GM10248 (cell line): Measurements from ENCODE around the gene GGTLC1.

Experiments used
- CTCF ChIA-PET: fragments of 300-600 bp; sonication (Branson Sonifier 250); formaldehyde crosslinking; extraction: SDS; loops from one replicate; lab custom pipeline; 2021; ENCODE audit warnings: antibody characterized with exemption; lab: Yijun Ruan, JAX
- POLR2A ChIA-PET: fragments of 350-650 bp; sonication (Branson Sonifier 250); formaldehyde crosslinking; extraction: SDS; loops from one replicate; lab custom pipeline; 2020; ENCODE audit warnings: antibody characterized with exemption; lab: Yijun Ruan, JAX
- DNase-seq: peaks from one replicate; pipeline ENCODE4 v3.0.0; 2012; ENCODE audit errors: extremely low spot score
- CTCF ChIP-seq: IDR thresholded peaks from 2 replicates; pipeline ENCODE4 v1.5.1; 2012; ENCODE audit warnings: mild to moderate bottlenecking, low read depth; ENCODE audit errors: extremely low read depth, missing control alignments, control extremely low read depth

Gene GGTLC1

GRCh38 chr20:23988561-23988960 lies at the start of gene GGTLC1:
Gene GGTLC1, minus strand, starts transcription at chr20:23988779. Its CDS starts 2,168 bp downstream, at chr20:23986611.
- no peak for DNase-seq
- POLR2A ChIA-PET: no interaction called here
- TF ChIP-seq CTCF: no peak
- CTCF ChIA-PET: no interaction called here

- no peak for DNase-seq
- POLR2A ChIA-PET: no interaction called here
- no peak for TF ChIP-seq CTCF
- CTCF ChIA-PET: interaction anchor here (0.9 to 1.9 kb wide), 2 partner anchors 9 to 15 kb away, joined by 3 to 5 read pairs; no protein-coding TSS in a partner anchor
These were observed 46.2 kb upstream of the GGTLC1 start for GRCh38 chr20:24034820-24035219.

- DNase-seq: no peak
- ChIA-PET POLR2A (no interaction called here), CTCF (interaction anchor here (0.6 kb wide), 1 partner anchor 161 kb away, joined by 3 read pairs; no protein-coding TSS in a partner anchor)
- TF ChIP-seq CTCF: no peak
These were observed 45.0 kb upstream of the GGTLC1 start for GRCh38 chr20:24033565-24033964.

- DNase-seq: no peak
- ChIA-PET POLR2A (no interaction called here), CTCF (interaction anchor here (0.6 kb wide), 1 partner anchor 161 kb away, joined by 3 read pairs; no protein-coding TSS in a partner anchor)
- no peak for TF ChIP-seq CTCF
These were observed 44.6 kb upstream of the GGTLC1 start for GRCh38 chr20:24033151-24033550.

- ChIA-PET CTCF (interaction anchor here (0.9 kb wide), 1 partner anchor 12 kb away, joined by 3 read pairs; no protein-coding TSS in a partner anchor), POLR2A (no interaction called here)
- DNase-seq: no peak
- no peak for TF ChIP-seq CTCF
These were observed 43.9 kb upstream of the GGTLC1 start for GRCh38 chr20:24032400-24032898.

GRCh38 chr20:24027229-24027628 lies 38.6 kb upstream of the GGTLC1 start:
- no peak for TF ChIP-seq CTCF
- CTCF ChIA-PET: interaction anchor here (0.8 to 1.8 kb wide), 4 partner anchors 9 to 30 kb away, joined by 3 to 7 read pairs (median 4); no protein-coding TSS in a partner anchor
- DNase-seq: no peak
- POLR2A ChIA-PET: no interaction called here
